HL-60 (cell line): ENCODE results near the gene GLI2.

Experiments used
- CTCF ChIP-seq: IDR thresholded peaks from one replicate; pipeline ENCODE4 v1.5.1; 2011; ENCODE audit warnings: low read length, control low read depth, inconsistent platforms; ENCODE audit not compliant: insufficient read depth
- GABPA ChIP-seq: IDR thresholded peaks from 2 replicates; pipeline ENCODE4 v1.6.1; 2012; ENCODE audit warnings: low read depth
- REST ChIP-seq: IDR thresholded peaks from 2 replicates; pipeline ENCODE4 v1.6.1; 2012; ENCODE audit warnings: low read depth; ENCODE audit not compliant: insufficient replicate concordance

- TF ChIP-seq GABPA (no peak), CTCF (no peak), REST (no peak)
These were observed 44.7 kb downstream of the GLI2 start for GRCh38 chr2:120780402-120780801.
